ENCODE measurements around the gene RYK.

GRCh38 chr3:134155446-134155845 lies 95.2 kb downstream of the RYK start:
- TF ChIP-seq CTCF (IDR thresholded peaks at IDR 0.05) (no peak), POLR2AphosphoS5 (IDR thresholded peaks at IDR 0.05) (no peak)
